GM13976 (cell line): ENCODE measurements around the gene CYSTM1.

Source experiments
- DNase-seq: peaks from one replicate; pipeline ENCODE4 v3.0.0; 2012; ENCODE audit warnings: low spot score
- CTCF ChIP-seq: IDR thresholded peaks from 2 replicates; pipeline ENCODE4 v1.5.1; 2012; ENCODE audit warnings: borderline replicate concordance, mild to moderate bottlenecking; ENCODE audit not compliant: insufficient read depth; ENCODE audit errors: extremely low read depth, missing control alignments, control extremely low read depth
- in situ Hi-C: fragments of 300-500 bp; cut with MboI; formaldehyde crosslinking; loops from one replicate; pipeline ENCODE4 v1.12.0; 2022; ENCODE audit warnings: low sequenced_read_pairs, mixed read lengths, inconsistent platforms; ENCODE audit not compliant: unreplicated experiment

CYSTM1 gene

GRCh38 chr5:140230373-140230772 lies 55.4 kb downstream of the CYSTM1 start:
- no peak for DNase-seq
- no peak for TF ChIP-seq CTCF
- in situ Hi-C loops = loop anchor here (5.0 to 25.0 kb wide), 2 partner anchors 127 to 482 kb away; partner anchors contain the start of gene ZMAT2

DNA sequence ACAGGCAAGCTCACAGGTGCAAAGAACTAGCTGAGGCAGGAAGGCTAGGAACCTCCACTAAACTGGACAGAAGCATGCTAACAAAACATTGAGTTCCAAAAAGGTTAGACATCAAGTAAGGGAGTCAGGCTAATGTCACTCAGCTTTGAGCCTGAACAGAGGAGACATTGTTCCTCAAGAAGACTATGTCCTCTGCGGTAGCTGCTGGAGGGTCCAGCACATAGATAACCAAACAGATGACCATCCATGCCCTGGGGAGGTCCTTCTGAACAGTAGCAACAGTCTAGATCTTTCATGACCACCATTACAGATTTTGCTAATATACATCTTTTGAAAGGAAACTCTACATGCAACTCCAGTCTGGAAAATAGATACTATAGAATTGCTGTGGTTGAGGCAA lies 57.7 kb downstream of the CYSTM1 start:
- DNase-seq = no peak
- in situ Hi-C loops = loop anchor here (5.0 to 25.0 kb wide), 2 partner anchors 125 to 480 kb away; partner anchors contain the start of gene ZMAT2
- no peak for TF ChIP-seq CTCF

- TF ChIP-seq CTCF = no peak
- no peak for DNase-seq
- in situ Hi-C loops = loop anchor here (5.0 to 25.0 kb wide), 2 partner anchors 123 to 478 kb away; partner anchors contain the start of gene ZMAT2
These were observed 59.5 kb downstream of the CYSTM1 start for GRCh38 chr5:140234377-140234989.

DNA sequence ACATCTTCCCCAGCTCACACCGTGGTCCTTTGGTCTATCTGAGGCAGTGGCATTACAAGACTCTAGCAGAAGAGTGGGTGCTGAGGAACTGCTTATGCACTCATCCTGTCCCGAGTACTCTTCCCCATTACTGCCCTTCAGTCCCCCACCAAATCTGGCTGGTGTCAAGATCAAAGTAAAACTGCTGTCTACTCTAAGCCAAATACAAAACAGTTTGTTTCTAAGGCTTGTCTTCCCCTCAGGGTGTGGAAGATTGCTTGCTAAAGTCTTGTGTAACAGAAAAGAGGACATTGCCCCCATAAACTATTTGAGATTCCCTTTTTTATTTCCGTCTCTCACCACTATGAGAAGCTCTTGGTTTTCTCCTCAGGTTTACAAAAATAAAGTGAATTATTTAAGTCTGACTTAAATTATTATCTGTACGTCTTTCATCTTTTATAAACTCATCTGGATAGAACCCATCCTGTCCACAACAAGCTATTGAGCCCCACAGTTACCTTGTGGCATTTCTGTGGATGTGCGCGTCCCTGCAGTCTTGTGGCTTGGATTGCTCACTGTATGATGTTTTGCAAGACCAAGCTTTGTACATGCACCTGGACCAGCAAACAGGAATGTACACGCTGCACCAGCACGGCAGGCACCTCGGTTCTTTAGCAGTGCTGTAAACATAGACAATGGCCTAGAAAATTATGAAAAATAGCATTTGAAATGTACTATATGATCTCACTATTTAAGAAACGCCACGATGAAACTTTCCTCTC lies 61.0 kb downstream of the CYSTM1 start:
- in situ Hi-C loops = loop anchor here (25.0 kb wide), 1 partner anchor 476 kb away; the partner anchor contains the start of gene ZMAT2
- no peak for TF ChIP-seq CTCF
- no peak for DNase-seq

- no peak for TF ChIP-seq CTCF
- no peak for DNase-seq
- in situ Hi-C loops = loop anchor here (25.0 kb wide), 1 partner anchor 475 kb away; the partner anchor contains the start of gene ZMAT2
These were observed 62.1 kb downstream of the CYSTM1 start for GRCh38 chr5:140236891-140237598.

DNA sequence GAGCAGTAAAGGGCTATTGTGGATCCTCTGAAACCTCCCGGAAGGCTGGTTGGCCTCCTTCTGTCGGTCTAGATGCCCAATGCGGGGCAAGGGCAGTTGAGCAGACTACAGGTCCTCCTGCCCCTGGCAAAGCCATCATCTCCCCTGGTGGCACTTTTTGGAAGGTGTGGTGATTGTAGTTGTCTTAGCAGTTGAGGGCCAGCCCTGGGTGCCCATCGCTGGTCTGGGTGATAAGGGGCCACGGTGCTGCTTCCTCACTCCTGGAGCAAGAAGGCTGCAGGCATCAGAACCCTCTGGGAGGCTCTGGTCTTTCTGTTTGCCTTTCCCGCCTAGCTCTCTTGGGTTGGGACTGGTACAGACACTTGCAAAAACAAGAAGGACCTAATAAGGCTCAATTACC lies 63.8 kb downstream of the CYSTM1 start:
- TF ChIP-seq CTCF = no peak
- in situ Hi-C loops = loop anchor here (25.0 kb wide), 1 partner anchor 474 kb away; the partner anchor contains the start of gene ZMAT2

More for the DNA sequence above, 63.8 kb downstream of the CYSTM1 start:
- no peak for DNase-seq
